Measurements from ENCODE around the gene SLC16A12.
"Not testable (repeated sequence)": the region's sequence is repeated elsewhere in the genome, so short reads cannot be mapped to it uniquely, and the experiment has no call there.

The SLC16A12 gene

DNA sequence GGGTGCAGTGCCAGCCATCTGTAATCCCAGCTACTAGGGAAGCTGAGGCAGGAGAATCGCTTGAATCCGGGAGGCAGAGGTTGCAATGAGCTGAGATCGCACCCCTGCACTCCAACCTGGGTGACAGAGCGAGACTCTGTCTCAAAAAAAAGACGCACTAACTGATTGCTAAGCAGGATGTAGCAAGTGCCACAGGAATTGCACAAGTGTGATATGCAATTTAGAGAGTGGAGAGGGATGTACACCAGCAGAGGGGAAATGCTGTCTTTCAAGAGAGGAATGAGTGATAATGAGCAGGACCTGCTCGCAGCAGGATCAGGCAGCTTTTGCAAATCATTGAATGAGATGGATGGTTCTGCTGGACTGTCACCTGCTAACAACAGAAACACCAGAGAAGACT, 13.3 kb upstream of the SLC16A12 start:
- DNase-seq (ENCODE audit: low read depth in 2 of 2) = no peak

DNA sequence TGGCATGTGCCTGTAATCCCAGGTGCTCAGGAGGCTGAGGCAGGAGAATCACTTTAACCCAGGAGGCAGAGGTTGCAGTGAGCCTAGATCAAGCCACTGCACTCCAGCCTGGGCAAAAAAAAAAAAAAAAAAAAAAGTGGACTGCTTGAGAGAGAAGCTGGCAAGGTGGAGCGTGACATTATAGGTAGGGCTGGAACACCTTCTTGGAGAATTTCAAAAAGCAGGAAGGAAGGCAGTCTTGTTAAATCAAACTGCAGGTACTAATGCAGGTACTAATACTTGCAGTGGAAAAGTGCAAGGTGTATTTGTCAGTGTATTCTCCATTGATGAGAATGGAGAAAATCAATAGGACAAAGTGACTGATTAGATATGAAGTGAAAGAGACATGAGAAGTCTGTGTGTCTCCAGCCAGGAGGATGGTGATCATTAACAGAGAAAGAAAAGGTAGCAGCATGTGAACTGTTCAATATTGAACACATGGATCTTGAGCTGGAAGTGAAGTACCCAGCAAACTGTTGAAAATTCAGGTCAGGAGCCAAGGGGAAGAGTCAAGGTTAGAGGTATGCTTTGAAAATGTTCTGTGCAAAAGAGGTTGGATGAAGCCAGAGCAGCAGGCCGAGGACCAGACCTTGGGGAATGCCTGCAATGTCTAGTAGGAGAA, 12.6 kb upstream of the SLC16A12 start:
- DNase-seq (ENCODE audit: low read depth in 2 of 2) = no peak

DNA sequence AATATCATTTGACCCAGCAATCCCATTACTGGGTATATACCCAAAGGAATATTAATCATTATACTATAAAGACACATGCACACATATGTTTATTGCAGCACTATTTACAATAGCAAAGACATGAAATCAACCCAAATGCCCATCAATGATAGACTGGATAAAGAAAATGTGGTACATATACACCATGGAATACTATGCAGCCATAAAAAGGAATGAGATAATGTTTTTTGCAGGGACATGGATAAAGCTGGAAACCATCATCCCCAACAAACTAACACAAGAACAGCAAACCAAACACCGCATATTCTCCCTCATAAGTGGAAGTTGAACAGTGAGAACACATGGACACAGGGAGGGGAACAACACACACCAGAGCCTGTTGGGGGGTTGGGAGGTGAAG, 11.3 kb upstream of the SLC16A12 start:
- not testable (repeated sequence) for DNase-seq (ENCODE audit: low read depth in 2 of 2)

DNA sequence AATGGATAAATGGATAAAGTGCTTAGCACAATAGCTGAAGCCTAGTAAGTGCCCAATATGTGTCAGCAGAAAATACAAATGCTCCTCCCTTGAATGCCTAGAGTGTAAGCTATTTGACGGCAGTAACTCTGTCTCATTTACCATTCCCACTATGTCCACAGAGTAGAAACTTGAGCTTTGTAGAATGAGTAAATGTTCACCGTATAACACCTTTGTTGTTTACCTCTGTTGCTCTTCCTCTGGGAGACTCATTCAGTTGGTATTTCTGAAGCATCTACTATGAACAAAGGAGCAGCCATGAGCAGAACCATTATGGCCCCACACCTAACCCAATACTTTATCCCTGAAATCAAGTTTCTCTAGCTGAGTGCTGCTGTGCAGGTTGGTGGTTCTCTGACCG, 8.4 kb upstream of the SLC16A12 start:
- DNase-seq (ENCODE audit: low read depth in 2 of 2) = no peak

DNA sequence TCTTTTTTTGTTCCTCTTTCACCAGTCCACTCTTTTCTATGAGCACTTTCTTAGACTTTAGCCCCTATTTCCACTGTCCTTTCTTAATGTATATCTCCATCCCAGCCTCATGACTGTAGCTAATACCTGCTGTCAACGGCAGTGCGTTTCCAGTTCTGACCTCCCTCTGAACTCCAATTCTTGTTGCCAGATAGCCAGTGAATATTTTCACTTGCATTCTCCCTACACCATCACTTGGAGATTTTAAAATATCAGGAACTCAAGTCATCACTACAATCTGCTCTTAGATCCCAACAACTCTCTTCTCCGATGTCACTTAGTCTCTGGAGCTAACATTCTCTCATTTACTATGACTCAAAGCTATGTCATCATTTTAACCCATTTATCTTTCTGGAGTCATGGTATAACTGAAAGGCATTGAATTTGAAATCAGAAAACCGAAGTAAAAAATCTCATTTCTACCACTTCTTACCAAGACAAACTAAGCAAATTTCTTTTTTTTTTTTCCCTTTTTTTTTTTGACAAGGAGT, 5.1 kb upstream of the SLC16A12 start:
- DNase-seq (ENCODE audit: low read depth in 2 of 2) = no peak

DNA sequence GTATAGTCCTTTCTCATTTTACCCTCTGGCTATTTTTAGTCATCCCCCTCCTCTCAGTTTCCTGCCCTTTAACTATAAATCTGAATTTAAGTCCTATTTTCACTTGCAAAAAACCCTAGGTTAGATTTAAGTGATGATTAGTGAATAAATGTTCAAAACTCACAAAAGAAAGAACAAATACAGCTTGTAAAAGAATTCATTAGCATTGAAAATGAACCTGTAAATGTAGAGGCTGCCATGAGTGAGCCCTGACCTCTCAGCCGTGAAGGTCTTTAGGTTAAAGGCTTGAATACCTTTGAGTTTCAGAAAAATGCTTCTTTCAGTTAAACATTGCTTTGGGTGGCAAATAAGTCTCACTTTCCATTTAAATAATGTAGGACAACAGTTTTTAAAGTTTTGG, 2.0 kb upstream of the SLC16A12 start:
- DNase-seq (ENCODE audit: low read depth in 2 of 2) = no peak

DNA sequence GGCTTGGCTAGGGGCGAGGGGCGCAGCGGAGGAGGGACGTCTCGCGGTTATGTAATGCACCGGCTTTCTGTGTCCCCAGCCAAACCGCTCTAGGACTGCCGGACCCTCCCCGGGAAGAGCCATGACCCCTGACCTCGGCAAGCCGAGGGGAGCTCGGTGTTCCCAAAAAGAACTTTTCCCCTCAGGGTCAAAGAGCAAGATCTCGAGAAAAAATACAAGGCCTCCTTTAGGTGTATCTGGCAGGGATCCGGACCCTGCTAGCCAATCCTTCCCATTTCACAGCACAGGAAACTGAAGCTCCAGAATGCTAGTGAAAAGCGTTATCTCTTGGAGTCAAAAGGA, 590 bp upstream of the SLC16A12 start:
- DNase-seq (ENCODE audit: low read depth in 2 of 2) = no peak

DNA sequence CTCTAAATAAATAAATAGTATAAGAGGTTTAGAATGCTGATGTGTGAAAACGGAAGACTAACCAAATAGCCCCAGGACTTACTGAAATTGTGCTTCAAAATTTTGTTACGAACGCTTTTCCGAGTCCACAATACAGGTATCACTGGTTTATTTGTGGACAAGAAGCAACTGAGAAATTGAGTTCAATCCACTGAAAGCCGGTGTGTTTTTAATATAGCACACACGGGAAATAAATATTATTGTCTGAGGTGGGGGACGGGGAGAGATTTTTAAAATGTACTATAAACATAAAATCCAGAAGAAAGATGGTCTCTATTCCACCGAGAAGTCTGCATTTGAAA, 598 bp downstream of the SLC16A12 start:
- DNase-seq (ENCODE audit: low read depth in 2 of 2) = no peak

DNA sequence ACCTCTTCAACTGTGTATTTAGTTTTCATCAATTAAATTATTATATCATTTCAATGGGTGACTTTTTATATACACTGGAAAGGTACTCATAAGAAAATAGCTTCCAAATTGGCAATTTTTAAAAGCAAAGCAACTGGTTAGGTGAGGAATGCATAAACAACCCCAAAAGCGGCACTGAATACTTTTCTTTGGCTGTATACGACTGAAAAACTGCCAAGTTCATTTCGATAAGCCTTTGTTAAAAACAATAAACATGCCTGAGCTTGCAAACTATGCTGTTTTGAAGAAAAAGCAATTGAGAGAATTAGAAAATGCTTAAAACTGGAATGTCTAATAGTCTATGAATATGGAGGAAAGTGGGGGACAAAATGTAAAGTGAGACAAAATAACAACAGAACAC, 2.9 kb downstream of the SLC16A12 start:
- DNase-seq (ENCODE audit: low read depth in 2 of 2) = no peak

DNA sequence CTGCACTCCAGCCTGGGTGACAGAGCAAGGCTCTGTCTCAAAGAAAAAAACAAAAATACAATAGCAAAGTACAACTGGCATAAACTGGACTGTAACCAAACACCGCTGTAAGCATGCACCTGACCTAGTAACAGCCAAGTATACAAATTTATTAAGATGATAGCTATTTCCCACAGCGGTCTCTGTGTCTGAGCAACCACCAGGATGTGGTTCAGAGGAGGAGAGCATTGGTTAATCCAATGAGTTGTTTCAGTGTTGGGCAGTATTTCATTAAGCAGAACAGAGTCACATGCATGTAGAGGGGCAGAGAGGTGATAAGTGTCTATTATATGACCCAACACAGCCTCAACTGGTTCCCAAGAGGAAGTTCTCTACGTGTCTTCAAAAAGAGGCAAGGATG, 4.0 kb downstream of the SLC16A12 start:
- no peak for DNase-seq (ENCODE audit: low read depth in 2 of 2)

DNA sequence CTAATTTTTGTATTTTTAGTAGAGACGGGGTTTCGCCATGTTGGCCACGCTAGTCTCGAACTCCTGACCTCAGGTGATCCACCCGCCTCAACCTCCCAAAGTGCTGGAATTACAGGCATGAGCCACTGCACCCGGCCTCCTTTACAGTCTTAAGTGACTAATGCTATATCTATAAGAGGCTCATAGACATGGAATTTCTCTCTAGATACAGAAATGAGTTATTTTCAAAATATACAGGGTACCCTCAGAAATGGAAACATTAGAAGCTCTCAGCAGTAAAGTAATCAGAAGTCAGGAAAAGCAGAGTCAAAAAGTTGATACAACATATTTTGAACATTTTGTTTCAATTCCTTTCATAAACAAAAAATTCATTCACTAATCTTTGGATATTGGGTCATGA, 5.7 kb downstream of the SLC16A12 start:
- not testable (repeated sequence) for DNase-seq (ENCODE audit: low read depth in 2 of 2)

DNA sequence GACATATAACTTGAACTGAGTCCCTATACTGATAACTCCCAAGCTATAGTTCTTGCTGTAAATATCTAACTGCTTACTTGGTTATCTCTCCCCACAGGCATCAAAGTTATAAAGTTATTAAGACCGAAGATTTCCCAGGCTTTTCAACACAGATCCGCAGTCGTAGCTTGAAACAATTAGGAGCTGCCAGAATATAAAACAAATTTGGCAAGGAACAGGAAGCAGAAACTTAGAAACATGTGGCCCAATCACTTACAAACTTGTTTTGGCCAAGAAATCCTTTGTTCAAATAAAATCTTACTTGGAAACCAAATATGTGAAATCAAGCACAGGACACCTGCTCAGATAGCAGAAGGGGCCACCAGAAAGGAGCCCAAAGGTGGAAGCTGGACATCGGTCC, 9.0 kb downstream of the SLC16A12 start:
- DNase-seq (ENCODE audit: low read depth in 2 of 2) = no peak

DNA sequence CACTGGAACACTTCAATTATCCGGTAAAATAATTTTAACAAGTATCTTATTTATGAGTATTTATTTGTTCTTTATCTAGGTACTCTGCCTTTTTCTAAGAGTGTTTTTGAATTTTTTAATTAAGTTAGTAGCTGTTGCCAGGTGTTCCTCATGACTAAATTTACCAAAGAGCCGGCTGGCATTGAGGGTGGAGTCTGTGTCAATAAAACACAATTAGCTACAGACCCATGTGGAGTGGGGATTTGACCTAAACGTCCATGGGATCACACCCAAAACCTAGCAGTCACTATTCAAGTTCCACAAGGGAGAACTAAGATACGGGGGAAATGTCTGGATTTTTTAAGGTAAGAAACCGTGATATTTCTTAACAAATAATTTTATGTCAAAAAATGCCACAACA, 9.8 kb downstream of the SLC16A12 start:
- DNase-seq (ENCODE audit: low read depth in 2 of 2) = no peak

DNA sequence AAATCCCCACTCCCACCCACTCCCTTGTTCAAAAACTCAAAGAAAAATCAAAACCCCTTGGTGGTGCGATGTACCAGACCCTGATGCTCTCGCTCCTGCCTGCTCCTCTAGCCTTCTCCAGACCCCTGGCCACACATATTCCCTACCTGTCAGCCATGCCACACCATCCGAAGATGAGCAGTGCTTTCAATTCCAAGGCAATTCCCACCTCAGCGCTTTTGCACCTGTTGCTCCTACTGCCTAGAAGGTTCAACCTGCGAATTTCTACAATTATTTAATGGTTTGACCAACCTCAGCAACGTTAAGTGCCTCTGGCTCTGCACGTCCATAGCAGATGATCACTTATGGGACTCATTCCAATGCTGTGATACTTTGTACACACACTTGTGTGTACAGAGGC, 11.1 kb downstream of the SLC16A12 start:
- DNase-seq (ENCODE audit: low read depth in 2 of 2) = no peak

DNA sequence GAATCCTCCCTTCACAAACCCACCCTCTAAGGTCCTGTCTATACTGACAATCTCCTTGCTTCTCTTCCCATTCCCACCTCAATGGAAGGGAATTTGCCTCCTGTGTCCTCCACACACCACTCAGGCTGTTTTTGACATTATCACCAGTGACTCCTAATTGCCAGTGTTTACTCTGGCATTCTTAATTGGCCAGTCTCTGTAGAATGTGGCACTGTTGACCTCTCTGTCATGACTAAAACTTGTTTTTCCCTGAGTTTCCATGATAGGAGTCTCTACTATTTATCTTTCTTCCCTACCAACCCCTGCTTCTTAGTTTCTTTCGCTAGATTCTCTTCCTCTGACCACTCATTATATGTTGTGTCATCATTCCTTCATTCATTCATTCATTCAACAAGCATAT, 12.1 kb downstream of the SLC16A12 start:
- no peak for DNase-seq (ENCODE audit: low read depth in 2 of 2)

DNA sequence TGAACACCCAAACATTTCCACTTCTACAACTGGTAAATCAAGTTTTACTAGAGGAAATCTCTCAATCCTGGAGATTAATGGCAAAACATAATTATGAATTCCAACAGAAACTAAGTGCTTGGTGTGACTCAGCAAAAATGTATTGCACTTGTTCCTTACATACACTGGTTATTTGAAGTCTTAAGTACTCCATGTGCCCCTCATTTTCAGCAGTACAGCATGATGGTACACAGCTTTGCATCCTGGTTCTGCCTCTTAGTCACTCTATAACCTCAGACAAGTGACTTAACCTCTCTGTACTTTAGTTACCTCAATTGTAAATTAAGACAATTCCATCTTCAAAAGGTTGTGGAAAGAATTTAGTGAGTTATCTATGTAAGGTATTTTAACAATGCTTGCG, 12.9 kb downstream of the SLC16A12 start:
- no peak for DNase-seq (ENCODE audit: low read depth in 2 of 2)

DNA sequence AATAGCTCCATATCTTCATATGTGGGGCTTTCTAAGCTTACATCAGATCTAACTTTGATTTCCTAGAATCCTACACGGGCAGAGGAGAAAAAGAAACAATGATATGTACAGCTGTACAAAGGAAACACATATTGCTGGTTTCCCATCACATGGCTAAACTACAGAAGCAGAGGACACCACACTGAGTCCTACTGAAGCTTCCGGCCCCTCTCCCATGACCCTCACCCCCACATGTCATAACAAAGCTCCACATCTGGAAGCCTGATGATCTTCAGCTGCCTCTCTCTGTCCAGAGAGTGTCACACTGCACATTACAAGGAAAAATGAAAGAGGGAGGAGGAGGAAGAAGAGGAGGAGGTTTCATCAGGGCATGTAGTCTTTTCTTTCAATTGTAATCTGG, 14.0 kb downstream of the SLC16A12 start:
- DNase-seq (ENCODE audit: low read depth in 2 of 2) = no peak

DNA sequence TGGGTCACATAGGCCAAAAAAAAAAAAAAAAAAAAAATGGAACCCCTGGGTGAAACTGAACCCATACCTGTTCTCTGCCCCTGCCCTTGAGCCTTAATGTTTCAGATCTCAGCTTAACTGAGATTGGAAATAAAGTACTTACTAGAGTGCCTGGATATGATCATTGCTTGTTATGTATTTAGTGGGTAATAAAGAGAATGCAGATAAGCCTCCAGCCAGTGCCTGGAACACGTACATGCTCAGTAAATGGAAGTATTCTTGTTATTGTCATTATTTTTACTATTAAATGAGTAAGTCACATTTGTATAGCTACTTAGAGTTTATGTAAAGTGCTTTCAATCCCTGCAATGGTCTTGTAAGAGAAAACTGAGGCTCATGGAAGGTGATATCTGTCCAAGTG, 14.7 kb downstream of the SLC16A12 start:
- no peak for DNase-seq (ENCODE audit: low read depth in 2 of 2)

DNA sequence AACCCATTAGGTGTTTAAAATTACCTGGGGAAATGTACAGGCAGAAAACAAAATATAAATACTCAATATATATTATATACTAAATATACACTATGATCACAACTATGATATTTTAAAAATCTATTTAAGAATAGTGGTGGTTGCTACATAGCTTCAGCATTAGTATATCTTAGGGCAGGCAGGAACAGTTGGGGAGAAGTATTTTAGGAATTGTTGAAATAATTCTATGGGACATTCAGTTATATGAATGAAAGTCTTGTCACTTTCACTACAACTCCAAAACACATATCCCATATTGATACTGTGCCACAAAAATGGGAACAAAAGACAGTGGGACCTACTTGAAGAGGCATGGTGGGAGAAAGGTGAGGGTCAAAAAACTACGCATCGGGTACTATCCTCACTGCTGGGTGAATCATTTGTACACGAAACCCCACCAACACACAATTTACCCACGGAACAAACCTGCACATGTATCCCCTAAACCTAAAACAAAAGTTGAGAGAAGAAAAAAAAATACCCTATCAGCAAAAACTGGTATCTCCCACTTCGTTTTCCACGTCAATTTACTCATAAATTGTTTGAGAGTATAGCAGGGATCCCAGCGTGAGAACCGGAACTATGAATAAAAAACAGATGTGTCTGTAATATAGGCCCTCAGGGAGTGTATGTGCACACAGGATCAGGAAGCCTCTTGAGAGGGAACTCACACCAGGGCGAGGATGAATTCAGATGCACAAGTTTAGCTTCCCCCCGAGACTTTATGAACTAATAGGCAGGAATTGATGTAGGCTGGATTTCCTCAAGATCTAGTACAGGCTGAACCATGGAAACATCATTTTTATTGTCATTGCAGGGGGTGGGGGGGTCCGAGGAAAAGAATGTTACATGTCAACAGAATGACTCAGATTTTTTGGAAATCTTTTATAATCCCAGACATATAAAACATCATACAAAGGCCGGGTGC, 16.2 kb downstream of the SLC16A12 start:
- peak; percentile 93 to 96 for DNase-seq (ENCODE audit: low read depth in 2 of 2)

DNA sequence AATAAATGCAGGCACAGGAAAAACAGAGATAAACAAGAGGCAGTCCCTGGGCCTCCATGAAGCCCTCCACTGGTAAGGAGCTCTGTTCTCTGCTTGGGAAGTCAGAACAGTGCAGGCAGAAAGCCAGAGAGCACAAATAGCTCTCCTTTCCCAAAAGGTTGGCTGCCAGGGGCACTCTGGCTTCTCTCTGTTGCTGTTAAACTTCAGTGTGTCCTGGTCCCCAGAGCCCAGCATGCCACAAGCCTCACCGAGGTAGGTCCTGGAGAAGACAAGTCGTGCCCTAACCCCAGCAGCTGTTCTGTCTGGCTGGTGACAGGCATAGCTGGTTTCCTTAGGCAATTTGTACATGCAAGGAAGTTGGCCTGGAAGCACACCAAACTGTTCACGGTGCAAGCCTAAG, 17.3 kb downstream of the SLC16A12 start:
- no peak for DNase-seq (ENCODE audit: low read depth in 2 of 2)

DNA sequence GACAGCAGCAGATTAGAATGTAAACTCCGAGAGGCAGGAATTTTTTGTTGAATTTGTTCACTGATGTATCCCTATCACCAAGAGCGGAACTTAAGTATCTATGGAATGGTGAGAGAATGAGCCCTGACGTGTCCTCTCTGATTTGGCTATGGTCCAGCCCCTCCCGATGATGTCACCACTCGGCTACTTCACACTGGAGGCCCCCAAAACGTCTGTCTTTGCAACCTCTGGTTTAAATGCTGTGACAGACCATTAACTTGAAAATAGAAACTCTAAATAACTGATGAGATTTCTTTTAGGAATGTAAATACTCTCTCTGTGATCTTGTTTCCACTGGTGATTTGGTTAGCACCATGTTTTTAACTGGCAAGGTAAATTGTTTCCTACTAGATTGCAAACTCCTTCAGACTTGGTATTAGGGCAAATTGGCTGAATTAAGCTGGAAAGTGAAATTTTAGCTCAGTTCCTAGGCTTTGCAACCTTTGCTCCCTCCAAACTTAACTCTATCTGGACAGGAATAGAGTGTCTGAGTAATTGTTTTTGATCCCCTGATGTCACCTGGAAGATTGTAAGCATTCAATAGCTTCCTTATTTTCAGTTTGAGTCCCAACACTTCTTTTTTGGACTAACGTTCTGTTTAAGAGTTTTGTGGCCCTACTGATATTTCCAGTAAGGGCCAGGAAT, 19.1 kb downstream of the SLC16A12 start:
- peak; percentile 69 to 75 for DNase-seq (ENCODE audit: low read depth in 2 of 2)

DNA sequence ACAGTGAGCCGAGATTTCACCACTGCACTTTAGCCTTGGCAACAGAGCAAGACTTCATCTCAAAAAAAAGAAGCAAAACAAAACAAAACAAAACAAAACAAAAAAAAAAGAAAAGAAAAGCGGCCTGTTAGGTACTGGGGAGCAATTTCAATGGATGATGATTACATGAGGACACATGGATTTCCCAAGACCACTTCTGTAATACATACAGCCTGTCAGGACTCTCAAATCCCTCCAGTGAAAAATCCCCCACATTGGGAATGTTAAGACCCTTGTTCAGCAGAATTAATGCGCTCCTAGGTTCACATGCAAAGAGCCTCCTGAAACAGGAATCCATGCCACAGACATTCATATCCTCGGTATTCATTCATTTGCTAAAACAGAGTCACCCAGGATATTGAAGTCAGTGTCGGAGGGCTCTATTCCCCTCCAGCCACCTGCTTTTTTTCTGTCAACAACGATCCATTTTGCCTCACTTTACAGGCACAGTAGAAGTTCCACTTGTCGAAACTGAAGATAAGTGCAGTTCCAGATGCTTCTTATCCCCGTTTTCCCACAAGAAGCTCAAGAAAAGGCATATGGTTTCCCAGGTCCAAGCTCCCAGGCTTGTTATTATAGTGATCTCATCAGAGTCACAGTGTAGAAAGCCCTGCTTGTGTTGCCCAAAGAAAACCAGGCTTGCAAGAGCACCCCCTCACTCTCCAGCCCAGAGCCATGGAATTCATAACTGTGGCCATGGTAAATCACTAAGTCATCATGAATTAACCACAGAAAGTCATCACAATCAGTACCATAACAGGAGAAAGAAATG, 20.2 kb downstream of the SLC16A12 start:
- peak; percentile 91 to 92 for DNase-seq (ENCODE audit: low read depth in 2 of 2)
